ENCODE measurements around the gene CALML3. TPM values are rescaled to one million over a fixed set of nuclear protein-coding genes. Genes with fewer than 3 reads are reported as not detected.

The CALML3 gene
- total and polyA plus RNA-seq, 2 donors (not counting 1 experiment from before 2014, with no cell fraction given) = not detected

DNA sequence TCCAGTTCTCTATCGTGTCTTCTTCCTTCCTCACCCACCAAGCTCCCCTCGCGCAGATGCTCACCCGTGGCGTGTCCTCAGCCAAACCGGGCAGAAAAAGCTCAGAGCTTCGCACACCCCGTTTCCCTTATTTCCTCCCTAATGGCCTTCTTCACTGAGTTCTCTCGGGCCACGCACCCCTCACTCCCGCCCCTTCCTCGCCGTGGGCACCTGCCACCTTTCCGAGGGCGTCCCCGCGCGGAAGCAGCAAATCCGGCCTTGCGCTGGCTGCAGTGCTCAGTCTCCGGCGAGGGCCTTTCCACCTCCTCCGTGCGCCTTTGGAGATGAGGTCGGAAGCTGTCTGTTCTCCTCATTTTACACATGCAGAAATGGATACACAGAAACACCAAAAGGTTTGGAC is 12.4 kb upstream of the CALML3 start:
- no peak overlapping the region for H3K4me3 Mint-ChIP-seq
- no peaks in the 10 kb centered on the region for H4K20me1 ChIP-seq (ENCODE audit: control insufficient read depth, insufficient read depth, low read length, poor library complexity, severe bottlenecking)
- DNase-seq (no peak), ATAC-seq (ENCODE audit: low read depth) (no peak)
- 92% methylated on average over 9 of the region's 25 CpGs for WGBS (ENCODE audit: insufficient coverage)
- no peak overlapping the region for H3K9ac ChIP-seq (ENCODE audit: low read length)
- H3K27me3 ChIP-seq (replicated peaks in 1 of 4; ENCODE audit: control extremely low read depth in 1 of 4, control insufficient read depth in 3 of 4, insufficient read depth in 4 of 4, low read length in 3 of 4) = peaks cover 0 to 3% (median 1%) of the 10 kb centered on the region in 4 experiments
- H3K79me2 ChIP-seq (ENCODE audit: control insufficient read depth, insufficient read depth, low read length) = no peaks in the 10 kb centered on the region
- H2AFZ ChIP-seq (ENCODE audit: insufficient read depth, low read depth, low read length, poor library complexity, severe bottlenecking) = no peak overlapping the region
- H3K4me2 ChIP-seq (replicated peaks; ENCODE audit: low read depth, low read length, poor library complexity, severe bottlenecking) = no peak overlapping the region
- H3K4me1 Mint-ChIP-seq = no peaks in the 10 kb centered on the region
- intact Hi-C loops (cut with micrococcal nuclease) = no loop called here
- TF ChIP-seq EZH2 (IDR thresholded peaks at IDR 0.05; ENCODE audit: borderline replicate concordance, insufficient read depth, low read depth, low read length, poor library complexity, severe bottlenecking) = no peak
- TF ChIP-seq, protein P1, sequence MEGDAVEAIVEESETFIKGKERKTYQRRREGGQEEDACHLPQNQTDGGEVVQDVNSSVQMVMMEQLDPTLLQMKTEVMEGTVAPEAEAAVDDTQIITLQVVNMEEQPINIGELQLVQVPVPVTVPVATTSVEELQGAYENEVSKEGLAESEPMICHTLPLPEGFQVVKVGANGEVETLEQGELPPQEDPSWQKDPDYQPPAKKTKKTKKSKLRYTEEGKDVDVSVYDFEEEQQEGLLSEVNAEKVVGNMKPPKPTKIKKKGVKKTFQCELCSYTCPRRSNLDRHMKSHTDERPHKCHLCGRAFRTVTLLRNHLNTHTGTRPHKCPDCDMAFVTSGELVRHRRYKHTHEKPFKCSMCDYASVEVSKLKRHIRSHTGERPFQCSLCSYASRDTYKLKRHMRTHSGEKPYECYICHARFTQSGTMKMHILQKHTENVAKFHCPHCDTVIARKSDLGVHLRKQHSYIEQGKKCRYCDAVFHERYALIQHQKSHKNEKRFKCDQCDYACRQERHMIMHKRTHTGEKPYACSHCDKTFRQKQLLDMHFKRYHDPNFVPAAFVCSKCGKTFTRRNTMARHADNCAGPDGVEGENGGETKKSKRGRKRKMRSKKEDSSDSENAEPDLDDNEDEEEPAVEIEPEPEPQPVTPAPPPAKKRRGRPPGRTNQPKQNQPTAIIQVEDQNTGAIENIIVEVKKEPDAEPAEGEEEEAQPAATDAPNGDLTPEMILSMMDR (IDR thresholded peaks at IDR 0.05) = no peak
- H3K27ac ChIP-seq (ENCODE audit: low read length in 2 of 2) = no peak overlapping the region
- H3K4me1 ChIP-seq (ENCODE audit: control insufficient read depth in 2 of 2, insufficient read depth in 2 of 2, low read length in 2 of 2) = no peaks in the 10 kb centered on the region
- H3K27ac Mint-ChIP-seq = no peak overlapping the region
- no peaks in the 10 kb centered on the region for H3K9me3 Mint-ChIP-seq (ENCODE audit: insufficient read depth)
- ChIA-PET POLR2A (no interaction called here), CTCF (no interaction called here)
- H3K27me3 Mint-ChIP-seq = peaks cover 7% of the 10 kb centered on the region
- H3K4me3 ChIP-seq (ENCODE audit: control extremely low read depth in 1 of 5, extremely low read depth in 1 of 5, insufficient read depth in 1 of 5, low read depth in 2 of 5, low read length in 4 of 5) = no peak overlapping the region
- H3K36me3 ChIP-seq (replicated peaks in 1 of 2; ENCODE audit: control extremely low read depth in 1 of 2, control insufficient read depth in 1 of 2, extremely low read depth in 1 of 2, insufficient read depth in 2 of 2, low read length in 1 of 2) = no peaks in the 10 kb centered on the region
- no peaks in the 10 kb centered on the region for H3K9me3 ChIP-seq (ENCODE audit: control extremely low read depth in 1 of 3, control insufficient read depth in 2 of 3, insufficient read depth in 1 of 3, low read length in 2 of 3)

DNA sequence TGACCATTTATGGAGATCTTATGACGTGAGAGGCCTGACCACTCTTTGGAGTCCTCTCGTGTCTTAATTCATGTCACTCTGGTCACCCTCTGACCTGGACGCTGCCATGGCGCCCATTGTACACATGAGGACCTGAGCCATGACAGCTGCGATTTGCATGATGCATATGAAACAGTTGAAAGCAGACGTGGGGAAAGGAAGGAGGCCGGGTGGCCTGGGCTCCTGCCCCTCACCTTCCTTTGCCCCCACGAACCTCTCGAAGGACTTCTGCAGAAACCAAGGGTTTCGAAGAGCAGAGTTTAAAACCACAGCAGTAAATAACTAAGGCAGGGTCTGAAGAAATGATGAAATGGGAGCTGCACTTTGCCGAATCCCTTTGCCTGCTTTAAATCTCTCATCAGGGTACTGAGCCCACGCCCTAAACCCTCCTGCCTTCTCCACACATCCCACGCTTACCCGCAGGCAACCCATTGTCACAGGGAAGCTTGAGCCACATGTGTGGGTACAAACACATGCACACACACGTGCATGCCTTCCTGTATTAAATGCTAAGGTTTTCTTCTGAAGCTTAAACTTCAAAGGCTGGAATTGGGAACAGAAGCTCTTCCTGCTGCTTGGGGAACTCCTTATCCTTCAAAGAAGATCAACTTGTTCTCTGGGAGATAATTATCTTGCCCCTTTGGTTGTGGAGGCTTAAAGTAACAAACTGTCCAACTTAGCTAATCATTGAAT is 11.7 kb upstream of the CALML3 start:
- H3K27ac ChIP-seq (ENCODE audit: low read length in 2 of 2) = no peak overlapping the region
- intact Hi-C loops (cut with micrococcal nuclease) = no loop called here
- no peaks in the 10 kb centered on the region for H3K4me1 ChIP-seq (ENCODE audit: control insufficient read depth in 2 of 2, insufficient read depth in 2 of 2, low read length in 2 of 2)
- no peak overlapping the region for H3K4me3 Mint-ChIP-seq
- no peaks in the 10 kb centered on the region for H4K20me1 ChIP-seq (ENCODE audit: control insufficient read depth, insufficient read depth, low read length, poor library complexity, severe bottlenecking)
- H3K4me3 ChIP-seq (ENCODE audit: control extremely low read depth in 1 of 5, extremely low read depth in 1 of 5, insufficient read depth in 1 of 5, low read depth in 2 of 5, low read length in 4 of 5) = no peak overlapping the region
- no peaks in the 10 kb centered on the region for H3K9me3 ChIP-seq (ENCODE audit: control extremely low read depth in 1 of 3, control insufficient read depth in 2 of 3, insufficient read depth in 1 of 3, low read length in 2 of 3)
- no peak overlapping the region for H2AFZ ChIP-seq (ENCODE audit: insufficient read depth, low read depth, low read length, poor library complexity, severe bottlenecking)
- no peak overlapping the region for H3K27ac Mint-ChIP-seq
- H3K27me3 ChIP-seq (replicated peaks in 1 of 4; ENCODE audit: control extremely low read depth in 1 of 4, control insufficient read depth in 3 of 4, insufficient read depth in 4 of 4, low read length in 3 of 4) = peaks cover 0 to 3% (median 1%) of the 10 kb centered on the region in 4 experiments
- no peak overlapping the region for H3K4me2 ChIP-seq (replicated peaks; ENCODE audit: low read depth, low read length, poor library complexity, severe bottlenecking)
- DNase-seq (no peak), ATAC-seq (ENCODE audit: low read depth) (no peak)
- 84% methylated on average over 11 of the region's 15 CpGs for WGBS (ENCODE audit: insufficient coverage)
- H3K9me3 Mint-ChIP-seq (ENCODE audit: insufficient read depth) = no peaks in the 10 kb centered on the region
- H3K79me2 ChIP-seq (ENCODE audit: control insufficient read depth, insufficient read depth, low read length) = no peaks in the 10 kb centered on the region
- CTCF ChIA-PET = no interaction called here
- H3K9ac ChIP-seq (ENCODE audit: low read length) = no peak overlapping the region
- no peaks in the 10 kb centered on the region for H3K36me3 ChIP-seq (replicated peaks in 1 of 2; ENCODE audit: control extremely low read depth in 1 of 2, control insufficient read depth in 1 of 2, extremely low read depth in 1 of 2, insufficient read depth in 2 of 2, low read length in 1 of 2)
- TF ChIP-seq EZH2 (IDR thresholded peaks at IDR 0.05; ENCODE audit: borderline replicate concordance, insufficient read depth, low read depth, low read length, poor library complexity, severe bottlenecking) = no peak
- TF ChIP-seq, protein P1 (IDR thresholded peaks at IDR 0.05) = no peak
- H3K4me1 Mint-ChIP-seq = no peaks in the 10 kb centered on the region
- peaks cover 7% of the 10 kb centered on the region for H3K27me3 Mint-ChIP-seq
- POLR2A ChIA-PET = no interaction called here

All from B cell (primary cell).